NB4 (cell line): ENCODE data around the gene MORN2.

Source experiments
- POLR2A ChIP-seq: IDR thresholded peaks from 2 replicates; pipeline ENCODE4 v1.6.1; 2011; ENCODE audit warnings: mild to moderate bottlenecking; ENCODE audit not compliant: insufficient read length; ENCODE audit errors: extremely low read depth
- TF ChIP-seq, protein P1 (sequence below): IDR thresholded peaks from one replicate; pipeline ENCODE4 v1.5.1; 2012; ENCODE audit warnings: low read depth, low read length
- TF ChIP-seq, protein P2 (sequence below): IDR thresholded peaks from 2 replicates; pipeline ENCODE4 v1.6.1; 2011; ENCODE audit warnings: low read depth, low read length

DNA sequence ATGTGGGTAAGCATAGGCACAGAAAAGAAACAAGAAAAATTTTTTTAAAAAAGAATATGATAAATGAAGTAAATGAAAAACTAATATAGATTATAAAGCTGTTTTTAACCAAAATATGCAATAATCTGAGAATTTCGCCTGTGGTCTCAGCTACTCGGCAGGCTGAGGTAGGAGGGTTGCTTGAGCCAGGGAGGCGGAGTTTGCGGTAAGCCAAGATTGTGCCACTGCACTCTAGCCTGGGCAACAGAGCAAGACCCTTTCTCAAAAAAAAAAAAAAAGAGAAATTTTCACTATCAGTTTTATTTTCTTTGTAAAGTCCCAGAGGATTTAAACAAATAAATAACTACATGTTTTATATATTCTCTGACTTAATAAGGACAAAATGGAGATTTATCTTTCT is 47.3 kb upstream of the MORN2 start:
- TF ChIP-seq, protein P1, sequence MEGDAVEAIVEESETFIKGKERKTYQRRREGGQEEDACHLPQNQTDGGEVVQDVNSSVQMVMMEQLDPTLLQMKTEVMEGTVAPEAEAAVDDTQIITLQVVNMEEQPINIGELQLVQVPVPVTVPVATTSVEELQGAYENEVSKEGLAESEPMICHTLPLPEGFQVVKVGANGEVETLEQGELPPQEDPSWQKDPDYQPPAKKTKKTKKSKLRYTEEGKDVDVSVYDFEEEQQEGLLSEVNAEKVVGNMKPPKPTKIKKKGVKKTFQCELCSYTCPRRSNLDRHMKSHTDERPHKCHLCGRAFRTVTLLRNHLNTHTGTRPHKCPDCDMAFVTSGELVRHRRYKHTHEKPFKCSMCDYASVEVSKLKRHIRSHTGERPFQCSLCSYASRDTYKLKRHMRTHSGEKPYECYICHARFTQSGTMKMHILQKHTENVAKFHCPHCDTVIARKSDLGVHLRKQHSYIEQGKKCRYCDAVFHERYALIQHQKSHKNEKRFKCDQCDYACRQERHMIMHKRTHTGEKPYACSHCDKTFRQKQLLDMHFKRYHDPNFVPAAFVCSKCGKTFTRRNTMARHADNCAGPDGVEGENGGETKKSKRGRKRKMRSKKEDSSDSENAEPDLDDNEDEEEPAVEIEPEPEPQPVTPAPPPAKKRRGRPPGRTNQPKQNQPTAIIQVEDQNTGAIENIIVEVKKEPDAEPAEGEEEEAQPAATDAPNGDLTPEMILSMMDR = no peak
- TF ChIP-seq POLR2A = no peak
- TF ChIP-seq, protein P2, sequence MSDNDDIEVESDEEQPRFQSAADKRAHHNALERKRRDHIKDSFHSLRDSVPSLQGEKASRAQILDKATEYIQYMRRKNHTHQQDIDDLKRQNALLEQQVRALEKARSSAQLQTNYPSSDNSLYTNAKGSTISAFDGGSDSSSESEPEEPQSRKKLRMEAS = no peak
